GM21825 (cell line): ENCODE measurements around the gene CORO2B.

ENCODE experiments used
- ATAC-seq: cut with Tn5 transposase; IDR thresholded peaks from one replicate; pipeline ENCODE4 v1.9.1; 2021; ENCODE audit warnings: mild to moderate bottlenecking, moderate library complexity; ENCODE audit not compliant: unreplicated experiment

The CORO2B gene

GRCh38 chr15:68572309-68572708 is 6.5 kb upstream of the CORO2B start:
- no peak for ATAC-seq

- no peak for ATAC-seq
Observed at GRCh38 chr15:68572921-68573320, 5.9 kb upstream of the CORO2B start.

GRCh38 chr15:68574046-68574445 is 4.7 kb upstream of the CORO2B start:
- no peak for ATAC-seq

GRCh38 chr15:68574629-68575028 is 4.2 kb upstream of the CORO2B start:
- ATAC-seq: no peak

- ATAC-seq: no peak
Observed at GRCh38 chr15:68576235-68576892, 2.4 kb upstream of the CORO2B start.

GRCh38 chr15:68578175-68578979 is 416 bp upstream of the CORO2B start:
- no peak for ATAC-seq

- no peak for ATAC-seq
Observed at GRCh38 chr15:68580026-68580882, 1.5 kb downstream of the CORO2B start.

- ATAC-seq: no peak
Observed at GRCh38 chr15:68580883-68581155, 2.0 kb downstream of the CORO2B start.

GRCh38 chr15:68581725-68582124 is 2.9 kb downstream of the CORO2B start:
- ATAC-seq: no peak

GRCh38 chr15:68582236-68582635 is 3.4 kb downstream of the CORO2B start:
- ATAC-seq: no peak

GRCh38 chr15:68582864-68583263 is 4.1 kb downstream of the CORO2B start:
- no peak for ATAC-seq

- no peak for ATAC-seq
Observed at GRCh38 chr15:68583321-68583720, 4.5 kb downstream of the CORO2B start.

- ATAC-seq: no peak
Observed at GRCh38 chr15:68583936-68584755, 5.4 kb downstream of the CORO2B start.

- ATAC-seq: no peak
Observed at GRCh38 chr15:68584756-68585573, 6.2 kb downstream of the CORO2B start.

- no peak for ATAC-seq
Observed at GRCh38 chr15:68585574-68586273, 6.9 kb downstream of the CORO2B start.

- ATAC-seq: no peak
Observed at GRCh38 chr15:68586274-68586961, 7.6 kb downstream of the CORO2B start.

- no peak for ATAC-seq
Observed at GRCh38 chr15:68587769-68588385, 9.1 kb downstream of the CORO2B start.

GRCh38 chr15:68589053-68589452 is 10.3 kb downstream of the CORO2B start:
- no peak for ATAC-seq
